ENCODE measurements around the gene CDC42BPA. TPM values are rescaled to one million over a fixed set of nuclear protein-coding genes. Genes with fewer than 3 reads are reported as not detected.

Gene CDC42BPA
- total and polyA plus RNA-seq, 2 of the 13 experiments (the other 11 are each of a cell fraction or from before 2014, with no cell fraction given), result 6.5 to 16.0 TPM

- WGBS (ENCODE audit: low lambda C conversion rate), result 97% methylated on average over 2 of the region's 2 CpGs
- no peak for DNase-seq (ENCODE audit: low spot score)
- H3K36me3 ChIP-seq (replicated peaks in 1 of 2; ENCODE audit: control insufficient read depth in 1 of 2, insufficient read depth in 2 of 2, low read length in 2 of 2), result no peaks in the 10 kb centered on the region; a peak in 1 of 5 replicates
- intact Hi-C loops (cut with micrococcal nuclease; ENCODE audit: unreplicated experiment), result no loop called here
- no peak overlapping the region for H2AFZ ChIP-seq (ENCODE audit: low read length)
- ChIA-PET POLR2A (no interaction called here), CTCF (ENCODE audit: low intra/inter-chr PET ratio, low total read pairs) (no interaction called here)
- no peak overlapping the region for H3K27ac ChIP-seq (ENCODE audit: extremely low read length, insufficient read depth, low read length)
- FAIRE-seq, result no peak
- no peaks in the 10 kb centered on the region for H3K27me3 ChIP-seq (ENCODE audit: control insufficient read depth in 1 of 2, insufficient read depth in 2 of 2, low read length in 2 of 2)
- no peaks in the 10 kb centered on the region for H3K9me3 ChIP-seq (ENCODE audit: low read length)
- ATAC-seq, result no peak
- no peaks in the 10 kb centered on the region for H3K79me2 ChIP-seq (ENCODE audit: insufficient read depth, low read length)
- no peaks in the 10 kb centered on the region for H4K20me1 ChIP-seq (ENCODE audit: insufficient read depth, low read length)
- TF ChIP-seq ZFYVE20 (CRISPR knock-in tag; IDR thresholded peaks at IDR 0.05; ENCODE audit: borderline replicate concordance, low read depth), result no peak
- TF ChIP-seq ZNF460 (CRISPR knock-in tag; IDR thresholded peaks at IDR 0.05; ENCODE audit: borderline replicate concordance), result no peak
- TF ChIP-seq GABPB1 (CRISPR knock-in tag; IDR thresholded peaks at IDR 0.05), result no peak
- no peak for TF ChIP-seq MAFF (IDR thresholded peaks at IDR 0.05; ENCODE audit: low read depth, low read length)
- TF ChIP-seq ZNF788 (CRISPR knock-in tag; IDR thresholded peaks at IDR 0.05; ENCODE audit: borderline replicate concordance), result no peak
- no peak for TF ChIP-seq SP140L (CRISPR knock-in tag; IDR thresholded peaks at IDR 0.05; ENCODE audit: borderline replicate concordance)
- no peak for TF ChIP-seq RXRB (CRISPR knock-in tag; IDR thresholded peaks at IDR 0.05; ENCODE audit: borderline replicate concordance)
- TF ChIP-seq ADNP (CRISPR knock-in tag; IDR thresholded peaks at IDR 0.05), result no peak
- no peak for TF ChIP-seq CEBPZ (IDR thresholded peaks at IDR 0.05; ENCODE audit: low read length)
- no peak for TF ChIP-seq RORA (CRISPR knock-in tag; IDR thresholded peaks at IDR 0.05)
- no peak for TF ChIP-seq ZNF614 (CRISPR knock-in tag; IDR thresholded peaks at IDR 0.05; ENCODE audit: borderline replicate concordance)
- no peaks in the 10 kb centered on the region for H3K4me1 ChIP-seq (ENCODE audit: insufficient read depth, low read length)
- BruUV-seq (replicated peaks), result no TSS peak
- no peak overlapping the region for H3K9ac ChIP-seq (ENCODE audit: insufficient read depth, low read depth, low read length)
- in situ Hi-C loops (cut with HindIII; ENCODE audit: extremely low pct_ligation_motif_present, low pct_unique_long_range_greater_than_20kb), result no loop called here
- H3K4me2 ChIP-seq (ENCODE audit: low read depth, low read length), result no peak overlapping the region
- no peak overlapping the region for H3K4me3 ChIP-seq (replicated peaks in 1 of 3; ENCODE audit: insufficient read depth in 1 of 3, low read depth in 2 of 3, low read length in 3 of 3)
Observed at GRCh38 chr1:227174164-227174563, 144.1 kb downstream of the CDC42BPA start.
